Stimulated activated CD4-positive, alpha-beta T cell treated with anti-CD3 and anti-CD28 coated beads, Interleukin-2, amount 100 ng/mL, for 24 hours (primary cell): Measurements from ENCODE around the gene TTC6.

Experiments
- DNase-seq, 2 donors: peaks; one replicate each; pipeline ENCODE4 v3.0.0-alpha.2; 2020

The TTC6 gene

DNA sequence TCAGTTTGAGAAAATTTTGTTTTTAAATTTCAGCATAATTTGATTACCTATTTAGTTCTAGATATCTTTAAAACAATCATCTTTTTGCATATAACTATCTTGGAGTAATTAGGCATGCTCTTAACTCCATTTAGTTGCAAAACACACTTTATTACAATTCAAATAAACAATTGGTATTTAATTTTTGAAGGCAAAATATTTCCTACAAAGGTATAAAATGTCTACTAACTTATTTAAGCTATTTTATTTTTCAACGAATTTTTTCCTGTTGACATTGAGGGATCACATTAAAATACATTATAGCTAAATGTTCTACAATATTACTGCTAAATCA lies 8.7 kb upstream of the TTC6 start:
- DNase-seq, result no peak

DNA sequence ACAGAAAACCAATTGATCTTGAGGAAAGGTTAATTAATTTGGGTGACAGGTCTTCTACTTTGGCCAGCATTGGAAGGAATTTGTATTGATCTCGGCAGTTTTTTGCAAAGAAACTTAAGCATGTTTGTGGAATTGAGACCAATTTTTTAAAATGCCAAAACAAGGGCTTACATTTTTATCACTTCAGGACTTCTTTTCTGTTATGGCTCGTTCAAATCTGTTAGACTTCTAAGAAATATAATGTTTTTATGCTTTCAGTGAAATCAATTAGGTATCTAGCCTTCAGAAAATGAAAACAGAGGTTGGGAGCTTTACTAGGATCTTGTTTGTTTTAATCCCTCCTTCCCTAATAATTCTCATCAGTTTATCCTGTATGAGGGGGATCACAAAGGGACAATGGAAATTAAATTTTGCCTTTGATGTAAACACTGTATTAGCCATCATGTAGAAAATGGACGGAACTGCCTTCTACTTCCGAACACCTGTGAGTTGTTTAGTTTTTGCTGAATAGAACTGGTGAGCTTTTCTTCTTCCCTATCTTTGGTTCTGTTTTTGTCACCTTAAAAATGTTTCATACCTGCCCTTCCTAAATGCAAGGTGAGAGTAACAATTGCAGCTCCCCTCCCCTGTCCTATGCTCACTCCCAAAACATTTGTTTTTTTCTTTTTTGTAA lies 8.2 kb upstream of the TTC6 start:
- no peak for DNase-seq

DNA sequence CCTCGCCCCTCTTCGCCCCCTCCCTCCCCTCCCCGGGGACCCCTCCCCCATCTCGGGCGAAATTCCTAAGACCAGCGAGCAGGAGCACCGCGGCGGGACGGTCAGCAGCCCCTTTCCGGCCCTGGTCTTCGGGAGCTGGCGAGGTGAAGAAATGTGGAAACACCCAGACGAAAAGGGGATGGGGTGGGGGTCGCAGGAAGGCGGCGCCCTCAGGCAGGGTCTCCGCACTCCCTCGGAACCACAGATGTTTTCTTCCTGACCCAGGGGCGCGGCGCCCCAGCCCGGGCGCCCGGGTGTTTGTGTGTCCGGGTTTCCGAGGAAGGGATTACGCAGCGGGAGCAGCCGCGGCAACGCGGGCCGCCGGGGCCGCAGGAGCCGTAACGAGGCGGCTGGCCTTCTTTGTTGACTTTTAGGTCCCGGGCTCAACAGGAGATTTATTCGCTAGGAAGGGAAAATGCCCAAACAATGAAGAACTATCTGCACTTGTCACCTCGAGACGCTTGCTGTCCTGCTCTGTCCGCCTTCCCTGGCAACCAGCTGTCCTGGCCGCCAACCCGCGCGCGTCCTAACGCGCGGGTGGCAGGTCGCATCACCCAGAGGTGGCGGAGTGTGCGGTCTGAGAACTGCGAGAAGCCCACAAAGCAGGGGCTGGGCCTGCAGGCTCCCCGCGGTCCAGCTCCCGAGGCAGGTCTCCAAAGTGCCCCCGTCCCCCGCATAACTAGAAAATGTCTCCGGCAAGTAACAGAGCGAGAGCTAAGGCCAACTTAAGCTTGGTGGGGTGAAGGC lies 7.4 kb upstream of the TTC6 start:
- no peak for DNase-seq

DNA sequence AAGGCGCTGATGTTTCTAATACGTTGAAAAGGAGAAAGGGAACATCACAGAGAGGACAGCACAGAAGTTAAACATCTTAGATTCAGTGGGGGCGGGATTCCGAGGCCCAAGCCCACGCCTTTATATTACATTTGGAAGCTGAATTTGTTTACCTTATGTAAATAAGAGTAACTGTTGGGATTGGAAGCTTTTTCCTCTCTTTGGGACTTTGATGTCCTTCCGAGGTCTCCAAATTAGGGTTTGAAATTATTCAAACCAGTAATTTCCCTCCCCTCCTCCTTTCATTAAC lies 6.8 kb upstream of the TTC6 start:
- no peak for DNase-seq

DNA sequence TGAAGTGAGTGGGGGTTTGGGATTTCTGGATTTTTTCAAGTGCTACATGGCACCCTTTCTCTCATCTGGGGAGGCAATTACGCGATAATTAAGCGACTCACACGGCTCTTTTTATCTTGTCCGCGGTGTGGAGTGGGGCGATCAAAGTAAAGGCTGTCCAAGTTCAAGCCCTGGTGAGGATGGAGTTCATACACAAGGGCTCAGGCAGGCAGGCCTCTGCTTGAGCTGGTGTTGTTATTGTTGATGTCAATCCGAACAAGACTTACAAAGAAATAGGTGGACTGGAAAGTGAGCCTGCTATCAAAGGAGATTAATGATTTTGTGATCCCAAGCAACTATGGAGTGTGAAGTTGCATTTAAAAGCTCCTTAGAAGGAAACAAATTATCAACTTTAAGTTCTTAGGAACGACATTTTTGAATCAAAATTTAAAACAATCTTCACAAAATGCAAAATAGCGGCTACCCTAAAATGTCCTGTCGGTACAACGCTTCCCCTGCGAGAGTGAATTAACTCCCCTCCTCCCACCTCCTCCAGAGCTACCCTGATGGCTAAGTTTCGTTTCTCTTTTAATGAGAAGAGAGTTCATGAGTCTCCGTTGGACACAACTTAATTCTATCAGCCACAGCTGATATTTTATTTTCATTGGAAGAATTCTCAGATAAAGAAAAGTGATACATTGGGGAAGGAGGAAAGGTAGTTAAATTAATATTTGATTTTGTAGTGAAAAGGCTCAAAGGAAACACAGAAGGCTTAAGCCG lies 6.3 kb upstream of the TTC6 start:
- no peak for DNase-seq

DNA sequence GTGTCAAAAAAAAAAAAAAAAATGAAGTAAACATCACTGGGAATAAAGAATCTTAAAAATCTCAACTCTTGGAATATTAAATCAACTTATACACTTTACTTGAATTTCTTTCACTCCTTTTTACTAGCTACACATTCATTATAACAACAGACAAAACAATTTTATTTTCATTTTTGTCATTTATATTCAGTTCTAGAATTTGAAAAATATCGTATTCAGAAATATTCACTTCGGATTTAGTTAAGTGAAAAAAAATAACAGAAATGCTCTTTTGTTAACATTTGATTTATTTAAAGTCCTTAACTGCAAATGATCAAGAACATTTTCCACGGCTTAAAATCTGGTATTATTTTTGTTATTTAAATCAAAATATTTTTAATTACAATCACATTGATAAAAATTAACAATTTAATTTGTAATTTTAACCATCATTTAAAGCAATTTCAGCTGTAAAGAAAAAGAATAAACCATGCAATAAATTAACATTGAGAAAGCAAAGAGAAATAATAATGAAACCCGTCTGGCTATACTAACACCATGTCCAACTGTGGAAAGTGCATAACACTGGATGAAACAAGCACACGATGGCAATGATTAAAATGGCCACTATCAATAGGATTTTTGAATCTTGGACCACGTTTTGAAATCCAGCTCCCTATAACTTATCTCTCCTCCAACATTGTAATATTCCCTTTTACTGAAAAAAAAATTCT lies 5.6 kb upstream of the TTC6 start:
- DNase-seq, result no peak

DNA sequence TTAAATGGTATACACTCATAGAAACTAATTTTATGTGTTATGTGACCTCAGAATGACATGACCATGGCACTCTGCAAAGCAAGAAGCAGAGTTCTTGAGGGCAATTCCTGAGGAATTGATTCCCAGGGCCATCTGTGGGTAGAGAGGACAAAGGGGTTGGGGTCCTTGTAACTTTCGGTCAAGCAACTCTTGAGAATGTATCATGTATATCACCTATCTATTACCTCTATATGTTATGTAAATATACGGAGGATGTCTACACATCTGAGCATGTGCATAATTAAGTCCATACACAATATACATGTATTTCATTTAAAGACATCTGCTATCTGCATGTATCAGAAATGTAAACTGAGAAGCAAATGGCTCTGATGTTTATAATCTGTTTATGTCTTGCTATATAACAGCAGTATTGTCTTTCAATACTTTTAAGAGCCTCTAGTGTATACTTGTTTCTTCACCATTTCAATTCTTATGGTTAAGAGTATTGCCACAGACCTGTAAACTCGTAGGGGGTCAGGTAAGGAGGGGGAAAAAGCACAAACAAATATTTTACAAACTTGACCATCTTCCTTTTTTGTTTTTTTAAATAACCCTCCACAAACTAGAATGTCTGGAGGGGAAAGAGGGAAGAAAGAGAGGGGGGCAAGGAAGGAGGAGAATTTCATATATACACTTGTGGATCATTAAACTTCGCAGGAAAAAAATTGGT lies 4.8 kb upstream of the TTC6 start:
- DNase-seq, result no peak

DNA sequence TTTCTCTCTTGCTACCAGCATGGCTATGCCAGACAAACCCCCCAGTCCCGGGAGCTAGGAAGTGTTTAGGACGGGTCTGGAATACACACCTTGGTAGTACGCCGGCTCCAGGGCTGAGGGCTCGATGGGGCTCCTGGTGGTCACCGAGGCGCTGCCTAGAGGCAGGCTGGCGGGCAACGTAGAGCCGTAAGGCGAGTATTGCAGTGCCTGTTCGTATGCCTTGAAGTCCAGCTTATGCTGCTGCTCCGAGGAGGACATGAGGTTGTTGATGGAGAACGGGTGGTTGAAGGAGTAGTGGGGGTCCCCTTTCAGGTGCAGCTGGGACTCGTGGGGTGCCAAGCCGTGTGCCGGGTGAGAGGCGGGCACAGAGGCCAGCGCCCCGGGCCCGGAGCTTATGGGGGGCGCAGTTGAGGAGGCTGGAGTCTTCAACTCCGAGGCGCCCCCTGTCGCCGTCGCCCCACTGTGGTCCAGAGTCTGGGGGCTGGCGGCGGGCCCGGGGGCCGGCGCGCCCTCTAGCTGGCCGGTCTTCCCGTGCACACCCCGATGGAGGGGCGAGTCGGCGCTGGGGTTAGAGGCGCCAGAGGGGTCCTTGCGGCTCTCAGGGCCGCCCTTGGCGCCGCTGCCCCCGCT lies 4.0 kb upstream of the TTC6 start:
- no peak for DNase-seq

DNA sequence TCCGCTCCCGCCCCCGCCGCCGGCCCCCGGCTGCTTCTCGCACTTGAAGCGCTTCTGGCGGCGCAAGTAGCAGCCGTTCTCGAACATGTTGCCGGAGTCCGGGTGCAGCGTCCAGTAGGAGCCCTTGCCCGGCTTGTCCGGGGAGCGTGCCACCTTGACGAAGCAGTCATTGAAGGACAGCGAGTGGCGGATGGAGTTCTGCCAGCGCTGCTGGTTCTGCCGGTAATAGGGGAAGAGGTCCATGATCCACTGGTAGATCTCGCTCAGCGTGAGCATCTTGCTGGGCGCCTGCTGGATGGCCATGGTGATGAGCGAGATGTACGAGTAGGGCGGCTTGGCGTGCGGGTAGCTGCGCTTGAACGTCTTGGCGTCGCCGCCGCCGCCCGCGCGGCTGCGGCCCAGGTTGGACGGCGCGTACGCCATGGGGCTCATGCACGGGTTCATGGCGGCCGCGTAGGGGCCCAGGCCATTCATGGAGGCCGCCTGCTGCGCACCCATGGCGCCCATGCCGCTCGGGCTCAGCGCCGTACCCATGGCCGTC lies 3.4 kb upstream of the TTC6 start:
- DNase-seq, result no peak

DNA sequence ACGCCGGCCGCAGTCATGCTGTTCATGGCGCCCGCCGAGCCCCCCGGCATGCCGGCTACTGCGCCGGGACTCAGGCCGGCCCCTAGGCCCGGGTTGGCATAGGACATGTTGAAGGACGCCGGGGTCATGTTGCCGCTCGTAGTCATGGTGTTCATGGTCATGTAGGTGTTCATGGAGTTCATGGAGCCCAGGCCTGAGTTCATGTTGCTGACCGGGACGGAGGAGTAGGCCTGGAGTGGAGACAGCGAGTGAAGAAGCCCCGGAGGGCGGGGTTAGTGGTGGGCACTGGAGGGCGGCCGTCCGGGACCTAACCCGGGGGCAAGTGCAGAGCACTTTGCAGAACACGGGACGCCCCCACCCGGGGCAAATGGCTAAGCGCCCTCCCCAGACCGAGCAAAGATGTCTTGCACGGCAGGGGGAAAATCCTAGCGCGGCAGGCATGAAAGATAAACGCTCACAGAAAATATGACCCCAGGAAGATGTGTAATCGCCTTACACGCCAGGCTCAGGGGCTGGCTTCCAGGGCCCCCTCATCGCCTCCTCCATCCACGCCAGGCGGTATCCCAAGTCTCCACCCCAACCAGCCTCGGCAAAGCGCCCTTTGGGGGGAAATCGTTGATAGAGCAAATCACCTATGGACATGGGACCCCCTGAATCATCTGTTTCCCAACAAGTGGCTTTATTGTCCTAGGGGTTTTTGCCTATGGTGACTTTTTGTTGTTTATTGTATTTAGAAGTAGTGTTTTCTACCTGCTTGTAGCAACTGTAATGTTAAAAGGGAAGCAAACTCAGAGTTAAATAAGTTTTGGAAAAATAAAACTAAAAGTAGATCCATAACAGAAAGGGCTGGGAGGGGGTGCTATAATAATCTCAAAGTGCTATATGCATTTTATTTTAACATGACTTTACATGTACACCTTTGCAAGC lies 2.7 kb upstream of the TTC6 start:
- DNase-seq, result no peak

DNA sequence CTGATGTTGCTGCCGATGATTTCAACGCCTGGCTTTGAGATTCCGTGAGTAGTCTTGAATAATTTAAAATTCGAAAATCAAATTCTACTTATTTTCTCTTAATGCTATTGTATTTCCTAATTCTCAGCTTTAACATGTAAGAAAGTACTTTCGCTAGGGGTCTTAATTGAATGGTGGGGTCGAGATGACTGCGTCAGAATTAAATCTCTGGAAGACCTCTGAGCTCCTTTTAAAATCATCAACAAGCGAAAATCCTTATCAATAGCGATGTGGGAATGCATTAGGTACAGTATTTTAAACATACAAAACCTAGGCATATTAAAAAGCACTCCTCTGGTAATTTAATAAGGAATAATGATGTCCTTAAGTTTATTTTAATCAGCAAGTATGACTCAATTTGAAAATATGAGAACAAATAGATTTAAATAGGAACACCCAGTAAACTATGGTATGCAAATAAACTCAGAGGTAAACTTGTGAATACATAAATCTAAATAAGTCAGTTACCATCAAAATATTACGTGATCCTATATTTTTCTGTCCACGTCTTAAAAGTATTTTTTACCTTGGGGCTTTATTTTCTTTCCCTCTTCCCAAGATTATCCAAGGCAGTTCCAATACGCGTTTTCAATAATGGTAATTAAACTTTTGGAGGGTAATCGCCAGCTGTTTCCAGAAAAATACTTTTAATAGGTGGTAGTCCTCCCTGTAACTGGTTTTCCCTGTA lies 1.8 kb upstream of the TTC6 start:
- no peak for DNase-seq

DNA sequence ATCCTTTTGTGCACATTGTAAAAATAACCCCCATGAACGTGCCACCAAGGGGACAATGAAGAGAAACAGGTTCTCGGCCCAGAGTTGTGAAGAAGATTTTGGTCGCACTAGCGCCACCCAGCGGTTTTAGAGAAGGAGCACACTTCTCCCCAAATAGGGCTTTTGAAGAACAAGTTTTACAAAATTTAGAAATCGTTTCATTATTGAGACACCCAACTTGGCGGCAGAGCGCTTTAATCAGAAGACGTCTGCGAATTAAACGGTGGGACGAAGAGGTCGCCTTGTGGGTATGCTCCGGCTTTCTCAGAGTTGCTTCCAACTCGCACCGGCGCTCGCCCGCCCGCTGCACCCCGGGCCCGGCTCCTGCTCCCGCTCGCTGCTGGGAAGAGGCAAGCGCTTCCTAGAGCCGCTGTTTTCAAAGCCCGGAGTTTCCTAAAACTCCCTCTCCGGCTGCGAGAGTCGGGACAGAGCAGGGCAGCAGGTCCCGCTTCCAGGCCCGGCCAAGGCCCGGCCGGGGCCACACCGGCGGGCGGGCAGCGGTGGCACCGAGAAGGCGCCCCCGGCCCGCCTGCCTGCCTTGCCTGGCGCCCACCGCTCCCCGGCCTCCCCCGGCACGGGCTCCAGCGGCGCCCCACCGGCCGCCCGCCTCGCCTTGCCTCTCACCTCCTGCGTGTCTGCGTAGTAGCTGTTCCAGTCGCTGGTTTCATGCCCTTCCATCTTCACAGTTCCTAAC lies 1.0 kb upstream of the TTC6 start:
- DNase-seq, result peak; percentile 33 to 47

DNA sequence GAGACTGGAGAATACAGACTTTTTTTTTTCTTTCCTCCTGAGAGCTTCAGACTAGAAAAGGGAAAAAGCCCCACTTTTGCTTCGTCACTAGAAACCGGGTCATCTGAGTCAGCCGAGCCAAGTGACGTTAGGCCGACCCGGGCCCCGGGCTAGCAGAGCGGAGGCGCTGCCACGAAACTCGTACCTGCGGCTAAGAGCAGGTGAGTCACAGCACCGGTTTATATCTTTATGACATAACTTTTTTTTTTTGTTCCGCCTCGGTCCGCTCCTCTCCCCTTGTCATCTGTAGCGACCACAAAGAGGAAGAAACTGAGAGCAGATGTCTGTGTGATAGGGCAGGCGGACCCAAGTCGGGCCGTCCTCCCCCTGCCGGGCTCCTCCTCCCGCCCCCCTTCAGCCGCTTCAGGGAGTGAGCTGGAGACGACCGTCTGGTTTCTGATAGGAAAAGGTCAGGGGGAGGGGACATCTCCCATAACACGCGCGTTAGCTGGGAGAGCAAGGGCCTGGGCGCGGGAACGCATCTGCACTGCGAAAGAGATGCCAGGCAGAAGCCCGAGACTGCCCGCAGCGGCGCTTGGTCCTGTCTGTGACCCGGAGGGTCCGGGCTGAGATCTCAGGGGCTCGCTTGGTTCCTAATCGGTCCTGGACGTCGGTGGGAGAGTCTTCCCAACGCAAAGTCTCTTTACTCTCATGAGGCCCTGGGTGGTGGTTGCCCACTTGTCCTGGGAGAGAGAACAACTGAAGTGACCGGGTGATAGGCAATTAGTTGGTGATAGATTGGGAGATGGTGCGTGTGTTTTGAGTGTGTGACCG lies 586 bp downstream of the TTC6 start:
- DNase-seq, result peak; percentile 73 to 79

DNA sequence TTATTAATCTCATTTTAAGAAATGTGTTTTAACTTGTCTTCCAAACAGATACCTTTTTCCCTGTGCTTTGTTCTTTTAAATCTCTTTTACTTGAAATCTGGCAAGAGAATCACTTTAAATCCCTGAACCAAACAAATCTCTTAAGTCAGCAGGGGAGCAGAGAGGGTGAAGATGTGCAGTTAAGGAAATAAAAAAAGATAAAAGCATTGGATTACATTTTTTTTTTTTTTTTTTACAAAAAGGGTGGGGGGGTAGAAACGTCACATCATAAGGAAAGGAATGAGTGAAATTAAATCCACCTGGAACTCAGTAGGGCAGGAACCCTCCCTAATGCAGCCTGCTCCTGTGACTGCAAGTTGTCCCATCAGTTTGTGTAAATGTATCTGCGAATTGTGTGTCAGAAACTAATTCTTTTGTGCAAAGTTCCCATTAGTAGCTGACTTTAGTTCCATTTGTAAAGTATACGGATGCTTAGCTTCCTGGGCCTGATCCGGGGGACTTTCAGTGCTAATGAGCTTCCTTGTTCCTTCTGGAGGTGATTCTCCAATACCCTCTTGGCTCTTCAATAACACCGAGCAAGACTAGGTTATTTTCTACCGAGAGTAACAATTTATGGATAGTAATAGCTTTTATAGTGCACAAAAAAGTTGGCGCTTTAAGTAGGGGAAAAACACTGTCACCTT lies 1.5 kb downstream of the TTC6 start:
- DNase-seq, result no peak

DNA sequence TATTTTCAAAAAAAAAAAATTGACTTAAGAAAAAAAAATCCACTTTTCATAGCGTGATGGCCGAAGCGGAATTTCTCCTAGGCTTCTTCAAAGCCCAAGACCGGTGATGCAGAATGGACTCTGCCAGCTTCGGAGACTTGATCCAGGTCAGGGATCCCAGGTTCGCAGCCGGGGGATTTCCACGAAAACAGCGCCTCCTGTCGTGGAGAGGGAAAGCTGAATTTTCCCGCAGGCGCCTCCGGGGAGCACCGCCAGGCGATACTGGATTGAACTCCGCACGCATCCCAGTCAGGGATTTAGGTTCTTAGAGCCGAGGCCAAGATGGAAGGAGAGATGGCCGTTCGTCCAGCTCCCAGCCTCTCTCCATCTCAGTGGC lies 2.1 kb downstream of the TTC6 start:
- no peak for DNase-seq

DNA sequence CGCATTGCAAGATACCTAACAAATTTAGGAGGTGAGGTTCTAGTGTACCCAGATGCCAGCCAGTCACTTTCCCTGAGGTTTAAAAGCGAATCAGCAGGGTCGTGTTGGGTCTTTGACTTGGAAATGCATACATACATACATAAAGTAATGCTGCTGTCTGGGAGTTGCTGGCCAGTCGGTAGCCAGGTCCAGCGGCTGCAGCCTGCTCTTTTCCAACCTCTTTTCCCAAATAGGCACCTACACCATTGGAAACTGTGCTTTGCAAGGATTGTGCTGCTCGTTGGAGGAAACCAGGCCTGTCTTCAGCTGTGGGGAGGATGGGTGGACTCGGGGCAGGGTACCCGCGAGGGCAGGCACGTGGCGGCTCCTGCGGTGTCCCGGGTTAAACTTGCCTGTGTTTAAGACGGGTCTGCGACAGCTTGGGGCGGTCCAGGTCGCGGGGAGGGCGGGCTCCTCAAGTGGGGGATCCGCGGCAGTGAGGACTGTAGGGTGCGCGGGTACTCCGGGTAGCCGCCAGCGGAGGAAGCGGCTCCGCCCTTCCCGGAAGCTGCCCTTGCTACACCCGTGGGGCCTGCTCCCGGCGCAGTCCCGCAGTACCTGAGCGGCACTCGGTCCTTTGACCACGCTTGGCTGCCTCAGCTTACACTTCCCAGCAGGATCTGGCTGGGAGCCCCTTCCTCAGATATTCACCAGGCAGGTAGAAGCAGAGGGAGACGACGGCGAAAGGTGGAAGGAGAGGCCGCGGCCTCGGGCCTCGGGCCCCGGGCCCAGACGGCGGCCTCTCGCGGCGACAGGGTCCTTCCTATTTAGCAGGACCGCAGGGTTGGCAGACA lies 2.7 kb downstream of the TTC6 start:
- no peak for DNase-seq
